H1 (cell line): ENCODE results near the gene POLD1. TPM values are rescaled to one million over a fixed set of nuclear protein-coding genes. Genes with fewer than 3 reads are reported as not detected.

Source experiments
- GTF2F1 ChIP-seq: IDR thresholded peaks from 2 replicates; pipeline ENCODE4 v1.6.1; 2012; ENCODE audit warnings: low read depth, low read length, improper control_type of control experiment, borderline replicate concordance
- polyA plus RNA-seq, 7 experiments: library from polyadenylated mRNA; depleted of rRNA in 3 of 7; stranded (reverse) in 5 of 7; unstranded in 2 of 7; fragments of >200 nt in 5 of 7; fragments of 200-250 nt in 2 of 7; gene quantifications; 1 replicate in 5 of 7; 2 replicates in 1 of 7; 4 replicates in 1 of 7; pipeline versions ENCODE4 v1.2.1 to v1.2.3, GENCODE V29; 2011 to 2013; ENCODE audit warnings: missing spikeins in 2 of 7, mixed read lengths in 2 of 7
- total RNA-seq: library from RNA; stranded (reverse); fragmentation: NEBNext Ultra II Directional; extraction: Animal tissue kit (Norgen Biotek cat#: 25700); gene quantifications from 2 replicates; pipeline ENCODE4 v1.2.1, GENCODE V29; 2021

Gene POLD1
- total and polyA plus RNA-seq, 2 of the 8 experiments (the other 6 are each of a cell fraction or from before 2014, with no cell fraction given): 141 to 142 TPM

DNA sequence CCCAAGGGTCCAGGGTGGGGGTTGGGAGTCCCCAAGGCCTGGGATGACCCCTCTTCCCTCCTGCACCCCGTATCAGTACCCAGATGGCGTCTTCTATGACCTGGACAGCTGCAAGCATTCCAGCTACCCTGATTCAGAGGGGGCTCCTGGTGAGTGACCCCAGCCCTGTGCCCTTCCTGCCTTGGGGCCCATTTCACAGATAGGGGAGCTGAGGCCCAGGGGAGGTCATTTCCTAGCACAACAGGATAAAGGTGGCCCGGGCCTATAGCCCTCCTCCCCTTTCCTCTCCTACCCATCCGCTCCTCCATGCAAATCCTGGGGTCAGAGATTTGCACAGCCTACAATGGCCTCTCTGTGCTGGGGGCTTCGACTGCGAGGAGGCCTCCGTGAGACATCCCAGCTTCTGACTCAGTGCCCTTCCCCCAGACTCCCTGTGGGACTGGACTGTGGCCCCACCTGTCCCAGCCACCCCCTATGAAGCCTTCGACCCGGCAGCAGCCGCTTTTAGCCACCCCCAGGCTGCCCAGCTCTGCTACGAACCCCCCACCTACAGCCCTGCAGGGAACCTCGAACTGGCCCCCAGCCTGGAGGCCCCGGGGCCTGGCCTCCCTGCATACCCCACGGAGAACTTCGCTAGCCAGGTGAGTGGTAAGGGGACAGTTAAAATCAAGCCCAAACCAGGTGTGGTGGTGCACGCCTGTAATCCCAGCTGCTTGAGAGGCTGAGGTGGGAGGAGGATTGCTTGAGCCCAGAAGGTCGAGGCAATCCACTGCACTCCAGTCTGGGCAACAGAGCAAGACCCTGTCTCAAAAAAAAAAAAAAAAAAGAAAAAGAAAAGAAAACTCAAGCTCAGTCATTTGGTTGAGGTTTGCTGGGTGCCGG, 38.5 kb downstream of the POLD1 start (continued):
- no peak for TF ChIP-seq GTF2F1
- TF ChIP-seq, all 59 proteins: peak for 0
